Measurements from ENCODE around the gene NCKAP5.

- TF ChIP-seq, protein P1, sequence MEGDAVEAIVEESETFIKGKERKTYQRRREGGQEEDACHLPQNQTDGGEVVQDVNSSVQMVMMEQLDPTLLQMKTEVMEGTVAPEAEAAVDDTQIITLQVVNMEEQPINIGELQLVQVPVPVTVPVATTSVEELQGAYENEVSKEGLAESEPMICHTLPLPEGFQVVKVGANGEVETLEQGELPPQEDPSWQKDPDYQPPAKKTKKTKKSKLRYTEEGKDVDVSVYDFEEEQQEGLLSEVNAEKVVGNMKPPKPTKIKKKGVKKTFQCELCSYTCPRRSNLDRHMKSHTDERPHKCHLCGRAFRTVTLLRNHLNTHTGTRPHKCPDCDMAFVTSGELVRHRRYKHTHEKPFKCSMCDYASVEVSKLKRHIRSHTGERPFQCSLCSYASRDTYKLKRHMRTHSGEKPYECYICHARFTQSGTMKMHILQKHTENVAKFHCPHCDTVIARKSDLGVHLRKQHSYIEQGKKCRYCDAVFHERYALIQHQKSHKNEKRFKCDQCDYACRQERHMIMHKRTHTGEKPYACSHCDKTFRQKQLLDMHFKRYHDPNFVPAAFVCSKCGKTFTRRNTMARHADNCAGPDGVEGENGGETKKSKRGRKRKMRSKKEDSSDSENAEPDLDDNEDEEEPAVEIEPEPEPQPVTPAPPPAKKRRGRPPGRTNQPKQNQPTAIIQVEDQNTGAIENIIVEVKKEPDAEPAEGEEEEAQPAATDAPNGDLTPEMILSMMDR (IDR thresholded peaks at IDR 0.05): no peak
- TF ChIP-seq POLR2A (IDR thresholded peaks at IDR 0.05; ENCODE audit: low read length): no peak
- TF ChIP-seq, protein P2, sequence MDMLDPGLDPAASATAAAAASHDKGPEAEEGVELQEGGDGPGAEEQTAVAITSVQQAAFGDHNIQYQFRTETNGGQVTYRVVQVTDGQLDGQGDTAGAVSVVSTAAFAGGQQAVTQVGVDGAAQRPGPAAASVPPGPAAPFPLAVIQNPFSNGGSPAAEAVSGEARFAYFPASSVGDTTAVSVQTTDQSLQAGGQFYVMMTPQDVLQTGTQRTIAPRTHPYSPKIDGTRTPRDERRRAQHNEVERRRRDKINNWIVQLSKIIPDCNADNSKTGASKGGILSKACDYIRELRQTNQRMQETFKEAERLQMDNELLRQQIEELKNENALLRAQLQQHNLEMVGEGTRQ (IDR thresholded peaks at IDR 0.05): no peak
- TF ChIP-seq PHF8 (IDR thresholded peaks at IDR 0.05; ENCODE audit: borderline replicate concordance, low read depth): no peak
- no peak for TF ChIP-seq MYC (IDR thresholded peaks at IDR 0.05; ENCODE audit: borderline replicate concordance, low read length)
Observed at GRCh38 chr2:133541376-133541775, 26.9 kb downstream of the NCKAP5 start.

Measured in A549 (cell line).